Activated CD4-positive, CD25-positive, alpha-beta regulatory T cell treated with anti-CD3 and anti-CD28 coated beads, Interleukin-2, amount 50 U/mL, for 16 hours (primary cell): ENCODE data around the gene LILRB3.
"Not testable (repeated sequence)": the region's sequence is repeated elsewhere in the genome, so short reads cannot be mapped to it uniquely, and the experiment has no call there.

Experiments used
- DNase-seq: peaks from one replicate; pipeline ENCODE4 v3.0.0-alpha.2; 2020; ENCODE audit warnings: low read depth, low spot score

The LILRB3 gene

DNA sequence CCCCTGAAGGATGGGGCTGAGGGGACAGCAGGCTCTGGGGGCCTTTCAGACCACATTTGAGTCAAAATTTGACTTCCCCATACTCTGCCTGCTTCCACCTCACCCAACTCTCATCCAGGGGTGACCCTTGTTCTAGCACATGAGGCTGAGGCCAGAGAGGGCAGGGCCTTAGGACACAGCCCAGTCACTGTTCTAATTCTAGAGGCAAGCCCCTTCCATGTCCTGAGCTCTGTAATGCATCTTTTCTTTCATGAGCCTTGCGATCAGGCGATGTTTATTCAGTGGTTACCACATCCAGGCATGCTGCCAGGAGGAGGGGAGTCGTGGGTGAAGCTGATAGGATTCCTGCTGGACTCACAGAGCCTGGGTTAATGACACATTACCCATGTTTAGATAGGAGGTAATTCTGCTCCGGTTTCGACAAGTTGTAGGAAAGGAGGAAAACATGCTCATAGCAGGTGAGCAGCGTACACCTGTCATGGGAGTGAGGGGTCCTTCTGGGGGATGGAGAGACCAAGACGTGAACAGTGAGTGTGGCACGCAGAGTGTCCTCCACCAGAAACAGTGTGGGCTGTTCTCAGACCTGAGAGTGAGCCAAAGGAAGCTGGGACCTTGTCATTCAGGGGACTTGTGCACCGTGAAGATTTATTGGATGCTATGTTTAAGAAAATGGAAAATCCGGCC, 12.9 kb downstream of the LILRB3 start:
- DNase-seq: no peak

DNA sequence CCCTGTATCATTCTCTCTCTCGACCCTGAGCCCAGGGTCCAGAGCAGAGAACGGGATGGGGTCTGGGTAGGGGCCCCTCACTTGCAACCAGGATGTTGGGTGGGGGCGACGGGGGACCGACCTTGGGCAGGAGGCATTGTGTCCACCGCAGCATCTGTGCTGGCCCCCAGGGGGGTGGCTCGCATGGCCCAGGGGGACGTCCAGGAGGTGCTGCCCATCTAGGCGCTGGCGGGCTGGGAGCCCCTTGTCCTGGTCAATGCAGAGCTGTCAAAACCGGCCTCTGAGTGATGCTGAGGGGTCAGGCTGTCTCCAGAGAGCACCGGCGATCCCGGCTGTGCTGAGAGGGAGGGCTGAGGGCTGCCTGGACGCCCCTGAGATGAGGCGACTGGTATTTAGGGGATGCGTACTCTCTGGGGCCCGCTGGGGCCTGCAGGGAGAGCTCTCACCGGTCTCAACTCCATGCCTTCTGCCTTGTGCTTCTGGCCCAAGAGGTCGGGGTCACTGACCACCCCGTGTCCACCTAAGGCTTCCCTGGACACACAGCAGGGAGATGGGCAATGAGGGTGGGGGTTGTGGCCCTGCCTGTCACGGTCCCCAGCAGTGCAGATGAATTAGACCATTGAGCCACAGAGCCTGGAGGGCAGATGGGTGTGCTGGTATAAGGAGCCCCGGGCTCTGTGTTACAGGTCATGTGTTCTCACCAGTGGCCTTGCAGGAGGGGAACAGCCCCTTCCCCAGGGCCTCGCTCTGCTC, 13.6 kb downstream of the LILRB3 start:
- no peak for DNase-seq

DNA sequence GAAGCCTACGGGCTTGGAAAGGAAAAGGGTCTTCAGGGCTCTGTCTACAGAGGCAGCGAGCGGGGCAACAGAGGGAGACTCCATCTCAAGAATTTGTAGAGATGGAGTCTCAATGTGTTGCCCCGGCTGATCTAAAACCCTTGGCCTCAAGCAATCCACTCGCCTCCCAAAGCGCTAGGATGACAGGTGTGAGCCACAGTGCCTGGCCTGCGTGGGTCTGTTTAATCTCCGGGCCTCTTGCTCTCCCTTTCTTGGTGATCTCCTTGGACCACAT, 14.1 kb downstream of the LILRB3 start:
- no peak for DNase-seq

DNA sequence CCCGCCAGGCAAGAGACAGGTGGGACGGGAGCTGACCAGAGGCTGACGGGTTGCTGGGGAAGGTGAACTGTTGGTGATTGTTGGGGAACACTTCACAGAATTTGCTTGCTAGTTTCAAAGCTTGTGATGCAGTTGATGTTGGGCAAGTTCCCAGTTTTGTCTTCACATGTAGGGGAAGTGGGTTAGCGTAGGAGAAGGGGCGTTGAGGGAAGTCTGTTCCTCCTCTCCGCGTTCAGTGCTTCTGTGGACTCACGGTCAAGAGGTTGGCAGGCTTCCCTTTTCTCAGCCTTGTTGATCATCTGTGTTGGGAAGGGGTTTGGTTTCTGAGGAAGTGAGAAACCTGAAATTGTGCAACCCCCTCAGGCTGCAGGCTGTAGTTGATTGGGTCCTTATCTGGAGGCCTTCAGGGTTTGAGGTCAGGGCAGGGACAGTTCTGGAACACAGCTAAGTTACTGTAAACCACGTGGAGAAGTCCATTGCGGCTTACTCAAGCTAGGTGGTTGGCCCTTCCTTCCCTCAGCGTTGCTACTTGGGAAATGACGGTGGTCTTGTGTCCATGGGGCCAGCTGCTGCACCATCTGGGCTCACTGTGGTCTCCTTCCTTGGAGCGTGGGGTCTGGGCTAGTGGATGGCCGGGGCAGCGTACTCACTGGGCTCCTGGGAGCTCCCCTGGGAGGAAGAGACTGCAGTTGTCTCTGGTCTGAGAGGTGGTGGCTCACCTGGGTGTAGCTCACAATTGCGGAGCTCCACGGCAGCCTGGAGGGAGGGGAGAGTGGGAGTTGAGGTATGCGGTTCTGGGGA, 14.6 kb downstream of the LILRB3 start:
- DNase-seq: no peak

- no peak for DNase-seq
Observed at GRCh38 chr19:54207676-54207982, 15.2 kb downstream of the LILRB3 start.

DNA sequence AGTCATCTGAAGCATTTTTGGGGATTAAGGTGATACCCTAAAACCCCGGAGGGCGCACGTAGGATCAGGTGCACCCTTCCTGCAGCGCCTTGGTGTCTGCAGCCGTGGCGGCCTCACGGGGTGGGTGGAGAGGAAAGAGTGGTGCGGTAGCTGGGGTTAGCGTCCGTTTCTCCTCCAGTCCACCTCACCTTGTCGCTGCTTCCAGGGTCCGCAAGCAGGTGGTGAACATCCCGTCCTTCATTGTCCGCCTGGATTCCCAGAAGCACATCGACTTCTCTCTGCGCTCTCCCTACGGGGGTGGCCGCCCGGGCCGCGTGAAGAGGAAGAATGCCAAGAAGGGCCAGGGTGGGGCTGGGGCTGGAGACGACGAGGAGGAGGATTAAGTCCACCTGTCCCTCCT, 15.6 kb downstream of the LILRB3 start:
- DNase-seq: not testable (repeated sequence)

GRCh38 chr19:54206831-54207177, 16.0 kb downstream of the LILRB3 start:
- no peak for DNase-seq

GRCh38 chr19:54206030-54206830, 16.6 kb downstream of the LILRB3 start:
- no peak for DNase-seq

DNA sequence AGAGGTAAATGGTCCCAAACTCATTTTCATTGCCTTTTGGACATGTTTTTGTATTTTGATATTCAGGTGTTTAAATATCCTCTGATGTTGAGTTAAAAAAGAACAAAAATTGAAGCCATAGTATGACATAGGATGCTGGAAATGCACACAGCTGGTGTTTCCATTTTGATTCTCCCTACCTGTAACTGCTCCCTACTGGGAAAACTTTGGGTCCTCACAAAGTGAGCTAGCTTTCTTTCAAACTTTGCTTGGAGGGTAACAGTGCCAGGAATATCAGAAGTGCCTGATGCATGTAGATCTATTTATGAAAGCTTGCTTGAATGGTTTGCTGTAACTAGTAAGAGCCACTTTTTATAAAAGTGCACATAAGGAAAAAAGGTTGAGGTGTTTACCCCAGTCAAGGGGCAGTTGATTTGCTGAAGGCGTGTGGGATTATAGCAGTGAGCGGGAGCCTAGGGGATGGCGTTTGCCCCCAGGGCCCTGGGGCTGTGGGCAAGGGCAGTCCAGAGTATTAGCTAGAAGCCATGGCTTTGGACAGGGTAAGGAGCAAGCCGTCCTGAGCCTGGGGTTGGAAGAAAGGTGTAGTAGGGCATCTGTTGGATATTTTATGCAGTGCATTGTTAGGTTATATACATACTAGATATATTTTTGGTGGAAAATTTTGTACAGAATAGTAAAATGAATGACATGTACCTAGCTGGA, 17.9 kb downstream of the LILRB3 start:
- no peak for DNase-seq

- DNase-seq: no peak
Observed at GRCh38 chr19:54203151-54203611, 19.6 kb downstream of the LILRB3 start.

GRCh38 chr19:54201980-54202379, 20.8 kb downstream of the LILRB3 start:
- no peak for DNase-seq

GRCh38 chr19:54201172-54201701, 21.6 kb downstream of the LILRB3 start:
- DNase-seq: no peak

GRCh38 chr19:54199401-54199800, 23.4 kb downstream of the LILRB3 start:
- DNase-seq: no peak

- DNase-seq: no peak
Observed at GRCh38 chr19:54197121-54197520, 25.7 kb downstream of the LILRB3 start.

GRCh38 chr19:54196536-54196935, 26.3 kb downstream of the LILRB3 start:
- no peak for DNase-seq

DNA sequence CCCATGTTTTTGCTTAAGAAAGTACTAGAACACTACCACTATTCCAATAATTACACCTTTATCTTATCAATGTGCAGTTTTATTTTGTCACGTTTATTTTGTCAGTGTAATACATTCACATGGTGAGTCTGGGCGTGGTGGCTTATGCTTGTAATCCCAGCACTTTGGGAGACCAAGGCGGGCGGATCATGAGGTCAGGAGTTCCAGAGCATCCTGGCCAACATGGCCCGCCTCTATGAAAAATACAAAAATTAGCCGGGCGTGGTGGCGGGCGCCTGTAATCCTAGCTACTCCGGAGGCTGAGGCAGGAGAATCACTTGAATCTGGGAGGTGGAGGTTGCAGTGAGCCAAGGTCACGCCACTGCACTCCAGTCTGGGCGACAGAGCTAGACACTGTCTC, 28.3 kb downstream of the LILRB3 start:
- DNase-seq: not testable (repeated sequence)

DNA sequence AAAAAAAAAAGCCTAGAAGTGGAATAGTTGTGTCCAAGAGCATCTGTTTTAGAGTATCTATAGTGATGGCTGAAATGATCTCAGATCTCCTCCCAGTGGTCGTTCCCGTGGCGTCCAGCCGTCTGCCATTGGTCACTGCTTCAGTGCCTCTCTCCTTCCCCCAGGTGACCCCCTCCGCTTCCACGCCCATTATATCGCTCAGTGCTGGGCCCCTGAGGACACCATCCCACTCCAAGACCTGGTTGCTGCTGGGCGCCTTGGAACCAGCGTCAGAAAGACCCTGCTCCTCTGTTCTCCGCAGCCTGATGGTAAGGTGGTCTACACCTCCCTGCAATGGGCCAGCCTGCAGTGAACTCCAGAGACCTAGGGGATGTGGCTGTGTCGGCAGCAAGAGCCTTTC, 29.8 kb downstream of the LILRB3 start:
- no peak for DNase-seq

GRCh38 chr19:54191811-54192453, 30.9 kb downstream of the LILRB3 start:
- no peak for DNase-seq

DNA sequence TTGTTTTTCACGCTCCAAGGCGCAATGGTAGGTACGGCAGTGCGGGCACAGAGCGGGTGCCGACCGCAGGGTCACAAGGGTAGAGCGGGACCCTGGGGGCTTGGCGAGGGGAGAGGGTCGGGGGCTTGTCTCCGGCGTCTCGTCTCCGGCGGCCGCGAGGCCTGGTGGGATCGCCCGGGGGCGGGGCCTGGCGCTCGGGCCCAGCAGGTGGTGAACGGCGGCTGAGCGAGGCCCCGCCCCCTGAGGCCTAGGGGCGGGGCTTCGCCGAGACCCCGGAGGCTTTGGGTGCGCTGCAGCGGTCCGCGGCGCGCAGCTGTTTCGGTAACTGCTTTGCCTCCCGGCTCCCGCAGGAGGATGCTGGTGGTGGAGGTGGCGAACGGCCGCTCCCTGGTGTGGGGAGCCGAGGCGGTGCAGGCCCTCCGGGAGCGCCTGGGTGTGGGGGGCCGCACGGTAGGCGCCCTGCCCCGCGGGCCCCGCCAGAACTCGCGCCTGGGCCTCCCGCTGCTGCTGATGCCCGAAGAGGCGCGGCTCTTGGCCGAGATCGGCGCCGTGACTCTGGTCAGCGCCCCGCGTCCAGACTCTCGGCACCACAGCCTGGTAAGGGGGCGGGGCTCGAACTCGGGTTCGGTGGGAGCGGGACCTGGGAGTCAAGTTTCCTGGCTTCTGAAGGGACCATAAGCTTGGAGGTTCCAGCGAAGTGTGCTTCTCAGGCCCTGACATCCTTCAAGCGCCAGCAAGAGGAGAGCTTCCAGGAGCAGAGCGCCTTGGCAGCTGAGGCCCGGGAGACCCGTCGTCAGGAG, 31.6 kb downstream of the LILRB3 start, which contains the start of gene TSEN34:
Gene TSEN34 (plus strand): TSS at position 298 of the 800 bp plus-strand sequence. CDS start 57 bp downstream, at position 355.
- DNase-seq: peak; percentile 73
